ENCODE data around the gene SMIM10L1. TPM values are rescaled to one million over a fixed set of nuclear protein-coding genes. Genes with fewer than 3 reads are reported as not detected.

SMIM10L1 gene
- total RNA-seq, 1 experiment from 2014 or later: 10.8 TPM

- H3K4me1 ChIP-seq (replicated peaks; ENCODE audit: insufficient read depth): no peaks in the 10 kb centered on the region
- no peak for DNase-seq
- BruUV-seq (replicated peaks): no TSS peak
- ChIA-PET POLR2A (ENCODE audit: unreplicated experiment) (no interaction called here), CTCF (no interaction called here)
- H3K36me3 ChIP-seq (ENCODE audit: low read depth): no peaks in the 10 kb centered on the region
- TF ChIP-seq, protein P1, sequence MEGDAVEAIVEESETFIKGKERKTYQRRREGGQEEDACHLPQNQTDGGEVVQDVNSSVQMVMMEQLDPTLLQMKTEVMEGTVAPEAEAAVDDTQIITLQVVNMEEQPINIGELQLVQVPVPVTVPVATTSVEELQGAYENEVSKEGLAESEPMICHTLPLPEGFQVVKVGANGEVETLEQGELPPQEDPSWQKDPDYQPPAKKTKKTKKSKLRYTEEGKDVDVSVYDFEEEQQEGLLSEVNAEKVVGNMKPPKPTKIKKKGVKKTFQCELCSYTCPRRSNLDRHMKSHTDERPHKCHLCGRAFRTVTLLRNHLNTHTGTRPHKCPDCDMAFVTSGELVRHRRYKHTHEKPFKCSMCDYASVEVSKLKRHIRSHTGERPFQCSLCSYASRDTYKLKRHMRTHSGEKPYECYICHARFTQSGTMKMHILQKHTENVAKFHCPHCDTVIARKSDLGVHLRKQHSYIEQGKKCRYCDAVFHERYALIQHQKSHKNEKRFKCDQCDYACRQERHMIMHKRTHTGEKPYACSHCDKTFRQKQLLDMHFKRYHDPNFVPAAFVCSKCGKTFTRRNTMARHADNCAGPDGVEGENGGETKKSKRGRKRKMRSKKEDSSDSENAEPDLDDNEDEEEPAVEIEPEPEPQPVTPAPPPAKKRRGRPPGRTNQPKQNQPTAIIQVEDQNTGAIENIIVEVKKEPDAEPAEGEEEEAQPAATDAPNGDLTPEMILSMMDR (conservative IDR thresholded peaks at IDR 0.05): no peak
- TF ChIP-seq EZH2 (IDR thresholded peaks at IDR 0.05; ENCODE audit: low read depth): no peak
- no peaks in the 10 kb centered on the region for H3K9me2 ChIP-seq (ENCODE audit: insufficient read depth)
- intact Hi-C loops (cut with micrococcal nuclease; ENCODE audit: unreplicated experiment): no loop called here
- 0 out of 2 replicates have a peak, but pooled peaks cover 5% of the 10 kb centered on the region for H3K79me2 ChIP-seq (ENCODE audit: low read depth)
- H3K27ac ChIP-seq: no peak overlapping the region
- no peaks in the 10 kb centered on the region for H3K27me3 ChIP-seq (ENCODE audit: insufficient read depth, low read depth)
- no peaks in the 10 kb centered on the region for H3K9me3 ChIP-seq (ENCODE audit: insufficient read depth, low read depth)
- no peak overlapping the region for H3K4me3 ChIP-seq
- no peaks in the 10 kb centered on the region for H3F3A ChIP-seq (ENCODE audit: insufficient read depth, low read depth)
- no peak overlapping the region for H2AFZ ChIP-seq
- H3K4me2 ChIP-seq: no peak overlapping the region
- no peaks in the 10 kb centered on the region for H4K20me1 ChIP-seq (ENCODE audit: insufficient read depth)
These were observed 34.9 kb upstream of the SMIM10L1 start for GRCh38 chr12:11136075-11136474.

DNA sequence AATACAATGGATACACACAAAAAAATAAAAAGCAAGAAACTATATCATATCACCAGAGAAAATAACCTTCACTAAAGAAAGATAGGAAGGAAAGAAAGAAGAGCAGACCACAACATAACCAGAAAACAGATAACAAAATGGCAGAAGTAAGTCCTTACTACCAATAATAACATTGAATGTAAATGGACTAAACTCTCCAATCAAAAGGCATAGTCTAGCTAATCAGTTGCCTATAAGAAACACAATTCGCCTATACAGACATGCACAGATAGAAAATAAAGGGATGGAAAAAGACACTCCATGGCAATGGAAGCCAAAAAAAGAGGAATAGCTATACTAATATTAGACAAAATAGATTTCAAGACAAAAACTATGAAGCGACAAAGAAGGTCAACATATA lies 27.6 kb upstream of the SMIM10L1 start:
- Histone ChIP-seq H3K27me3 (ENCODE audit: insufficient read depth, low read depth) (no peaks in the 10 kb centered on the region), H3K79me2 (ENCODE audit: low read depth) (0 out of 2 replicates have a peak, but pooled peaks cover 5% of the 10 kb centered on the region), H3K4me2 (no peak overlapping the region), H3K27ac (no peak overlapping the region), H3F3A (ENCODE audit: insufficient read depth, low read depth) (no peaks in the 10 kb centered on the region), H2AFZ (no peak overlapping the region), H3K9me3 (ENCODE audit: insufficient read depth, low read depth) (no peaks in the 10 kb centered on the region), H3K36me3 (ENCODE audit: low read depth) (no peaks in the 10 kb centered on the region), H4K20me1 (ENCODE audit: insufficient read depth) (0 out of 2 replicates have a peak, but pooled peaks cover 2% of the 10 kb centered on the region), H3K4me1 (replicated peaks; ENCODE audit: insufficient read depth) (no peaks in the 10 kb centered on the region), H3K9me2 (ENCODE audit: insufficient read depth) (no peaks in the 10 kb centered on the region), H3K4me3 (no peak overlapping the region)
- ChIA-PET CTCF (no interaction called here), POLR2A (ENCODE audit: unreplicated experiment) (no interaction called here)
- no TSS peak for BruUV-seq (replicated peaks)
- intact Hi-C loops (cut with micrococcal nuclease; ENCODE audit: unreplicated experiment): no loop called here
- TF ChIP-seq, protein P1 (conservative IDR thresholded peaks at IDR 0.05): no peak
- TF ChIP-seq EZH2 (IDR thresholded peaks at IDR 0.05; ENCODE audit: low read depth): no peak
- DNase-seq: no peak

DNA sequence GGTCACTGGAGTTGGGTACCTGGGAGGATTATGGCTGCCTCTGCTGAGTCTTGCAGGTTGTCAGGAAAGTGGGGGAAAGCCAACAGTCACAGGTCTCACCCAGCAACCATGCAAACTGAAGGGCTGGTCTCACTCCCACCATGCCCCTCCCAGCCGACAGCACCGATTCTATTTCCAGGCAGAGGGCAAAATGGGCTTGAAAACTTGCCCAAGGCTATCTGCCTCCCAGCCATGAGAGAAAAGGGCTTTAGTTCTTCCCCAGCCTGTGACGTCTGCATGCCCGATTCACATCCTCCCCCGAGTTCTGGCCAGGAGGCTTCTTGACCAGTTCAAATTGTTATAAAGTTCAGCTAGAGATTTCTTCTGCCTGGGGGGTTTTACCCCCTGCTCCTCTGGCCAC lies 26.7 kb upstream of the SMIM10L1 start:
- Histone ChIP-seq H3K27ac (no peak overlapping the region), H3K79me2 (ENCODE audit: low read depth) (0 out of 2 replicates have a peak, but pooled peaks cover 5% of the 10 kb centered on the region), H3K27me3 (ENCODE audit: insufficient read depth, low read depth) (no peaks in the 10 kb centered on the region), H3K36me3 (ENCODE audit: low read depth) (no peaks in the 10 kb centered on the region), H2AFZ (no peak overlapping the region), H3K4me3 (no peak overlapping the region), H3F3A (ENCODE audit: insufficient read depth, low read depth) (no peaks in the 10 kb centered on the region), H3K9me3 (ENCODE audit: insufficient read depth, low read depth) (no peaks in the 10 kb centered on the region), H3K9me2 (ENCODE audit: insufficient read depth) (no peaks in the 10 kb centered on the region), H4K20me1 (ENCODE audit: insufficient read depth) (0 out of 2 replicates have a peak, but pooled peaks cover 2% of the 10 kb centered on the region), H3K4me2 (no peak overlapping the region), H3K4me1 (replicated peaks; ENCODE audit: insufficient read depth) (no peaks in the 10 kb centered on the region)
- ChIA-PET POLR2A (ENCODE audit: unreplicated experiment) (no interaction called here), CTCF (no interaction called here)
- intact Hi-C loops (cut with micrococcal nuclease; ENCODE audit: unreplicated experiment): no loop called here
- BruUV-seq (replicated peaks): no TSS peak
- no peak for DNase-seq
- TF ChIP-seq, protein P1 (conservative IDR thresholded peaks at IDR 0.05): no peak
- no peak for TF ChIP-seq EZH2 (IDR thresholded peaks at IDR 0.05; ENCODE audit: low read depth)

All from PC-9 (cell line).